Measurements from ENCODE around the gene MYO1G.

MYO1G gene

DNA sequence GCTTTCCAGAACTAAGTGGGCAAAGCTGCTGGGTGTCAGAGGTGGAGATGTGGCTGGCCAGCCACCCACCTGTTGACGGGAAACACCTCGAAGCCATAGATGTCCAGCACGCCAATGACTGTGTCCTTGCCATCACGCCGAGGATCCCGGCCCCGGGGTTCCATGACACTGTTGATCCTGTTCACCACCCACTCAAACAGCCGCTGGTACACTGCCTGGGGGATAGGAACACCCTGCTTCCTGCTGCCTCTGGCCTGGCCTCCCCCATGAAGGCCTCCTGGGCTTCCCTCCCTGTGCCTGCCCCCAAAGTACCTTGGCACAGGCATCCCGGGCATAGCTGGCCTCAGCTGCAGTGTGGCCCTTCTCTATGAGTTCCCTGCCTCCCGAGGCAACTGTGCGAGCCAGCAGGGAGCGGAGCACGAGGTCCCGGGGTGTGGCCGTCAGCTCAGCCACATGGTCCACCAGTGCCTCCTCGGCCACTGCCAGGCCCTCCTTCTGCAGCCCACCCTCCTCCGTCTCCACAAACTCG lies 8.2 kb downstream of the MYO1G start:
- TF ChIP-seq, protein P1, sequence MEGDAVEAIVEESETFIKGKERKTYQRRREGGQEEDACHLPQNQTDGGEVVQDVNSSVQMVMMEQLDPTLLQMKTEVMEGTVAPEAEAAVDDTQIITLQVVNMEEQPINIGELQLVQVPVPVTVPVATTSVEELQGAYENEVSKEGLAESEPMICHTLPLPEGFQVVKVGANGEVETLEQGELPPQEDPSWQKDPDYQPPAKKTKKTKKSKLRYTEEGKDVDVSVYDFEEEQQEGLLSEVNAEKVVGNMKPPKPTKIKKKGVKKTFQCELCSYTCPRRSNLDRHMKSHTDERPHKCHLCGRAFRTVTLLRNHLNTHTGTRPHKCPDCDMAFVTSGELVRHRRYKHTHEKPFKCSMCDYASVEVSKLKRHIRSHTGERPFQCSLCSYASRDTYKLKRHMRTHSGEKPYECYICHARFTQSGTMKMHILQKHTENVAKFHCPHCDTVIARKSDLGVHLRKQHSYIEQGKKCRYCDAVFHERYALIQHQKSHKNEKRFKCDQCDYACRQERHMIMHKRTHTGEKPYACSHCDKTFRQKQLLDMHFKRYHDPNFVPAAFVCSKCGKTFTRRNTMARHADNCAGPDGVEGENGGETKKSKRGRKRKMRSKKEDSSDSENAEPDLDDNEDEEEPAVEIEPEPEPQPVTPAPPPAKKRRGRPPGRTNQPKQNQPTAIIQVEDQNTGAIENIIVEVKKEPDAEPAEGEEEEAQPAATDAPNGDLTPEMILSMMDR (IDR thresholded peaks at IDR 0.05; ENCODE audit: insufficient read depth, low read depth, low read length, missing control alignments) = no peak
- no peak for DNase-seq (ENCODE audit: low read depth)
- H3K4me3 ChIP-seq (ENCODE audit: low read length) = no peak overlapping the region

GRCh38 chr7:44969701-44970522 lies 8.9 kb downstream of the MYO1G start:
- no peak overlapping the region for H3K4me3 ChIP-seq (ENCODE audit: low read length)
- TF ChIP-seq, protein P1 (IDR thresholded peaks at IDR 0.05; ENCODE audit: insufficient read depth, low read depth, low read length, missing control alignments) = no peak
- no peak for DNase-seq (ENCODE audit: low read depth)

DNA sequence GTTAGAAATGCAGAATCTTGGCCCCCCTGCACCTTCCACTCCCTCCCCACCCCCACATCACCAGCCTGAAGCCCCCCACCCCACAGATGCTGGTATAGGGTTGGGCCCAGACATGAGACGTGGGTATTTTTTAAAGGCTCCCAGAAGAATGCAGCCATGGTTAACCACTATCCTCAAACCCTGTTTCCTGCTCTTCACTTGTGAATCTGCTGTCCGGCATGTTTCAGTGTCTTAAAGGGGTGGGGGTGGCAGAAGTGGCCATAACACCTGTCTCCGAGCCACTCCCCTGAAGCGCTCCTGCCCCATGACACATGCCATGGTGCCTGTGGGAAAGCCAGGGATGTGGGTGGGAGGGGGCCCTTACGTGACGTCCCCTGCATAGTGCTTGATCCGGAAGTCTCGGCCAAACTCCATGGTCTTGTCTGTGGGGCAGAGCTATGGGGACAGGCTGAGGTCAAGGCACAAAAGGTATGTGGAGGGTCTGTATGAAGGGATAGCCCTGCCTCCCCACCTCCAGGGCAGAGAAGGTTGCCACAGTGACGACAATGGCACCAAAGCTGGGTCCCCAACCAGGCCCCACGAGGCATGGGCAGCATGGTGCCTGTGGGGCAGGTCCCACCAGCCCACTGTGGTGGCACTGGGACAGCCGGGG lies 9.6 kb downstream of the MYO1G start:
- H3K4me3 ChIP-seq (ENCODE audit: low read length) = no peak overlapping the region
- DNase-seq (ENCODE audit: low read depth) = no peak
- TF ChIP-seq, protein P1 (IDR thresholded peaks at IDR 0.05; ENCODE audit: insufficient read depth, low read depth, low read length, missing control alignments) = no peak

DNA sequence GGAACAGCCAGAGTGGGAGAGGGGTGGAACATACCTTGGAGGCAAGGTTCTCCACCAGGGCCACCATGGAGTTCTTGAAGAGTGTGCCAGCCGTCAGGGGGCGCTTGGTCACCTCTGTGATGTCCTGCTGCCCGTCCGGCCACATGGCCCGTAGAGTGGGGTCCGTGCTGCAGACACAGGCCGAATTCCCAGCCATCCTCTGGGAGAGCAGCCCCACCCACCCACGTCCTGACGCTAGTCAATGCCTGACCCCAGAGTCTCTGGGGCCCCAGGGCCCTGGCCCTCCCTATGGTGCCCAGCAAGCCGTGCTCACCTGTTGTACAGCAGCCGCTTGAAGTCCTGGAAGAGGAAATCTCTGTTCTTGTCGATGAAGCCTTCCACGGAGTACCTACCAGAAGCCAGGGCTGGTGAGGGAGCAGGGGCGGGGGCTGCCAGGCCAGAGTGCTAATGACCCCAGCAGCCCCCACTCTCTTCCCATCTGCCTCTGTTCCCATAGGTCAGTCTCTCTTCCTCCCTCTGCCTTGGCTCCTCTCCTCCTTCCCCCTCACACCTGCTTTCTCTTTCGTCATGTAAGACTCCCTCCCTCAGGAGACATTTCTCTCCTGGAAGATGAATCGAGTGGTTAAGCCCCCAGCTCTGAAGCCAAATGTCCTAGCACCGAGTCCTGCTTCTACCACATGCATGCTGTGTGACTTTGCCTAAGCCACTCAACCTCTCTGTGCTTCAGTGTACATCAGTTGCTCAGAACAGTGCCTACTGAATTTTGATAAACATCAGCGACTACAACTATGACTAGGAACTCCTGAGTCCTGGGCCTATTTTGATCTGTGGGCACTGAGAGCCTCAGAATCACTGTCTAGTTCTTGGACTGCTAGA lies 11.0 kb downstream of the MYO1G start:
- no peak for DNase-seq (ENCODE audit: low read depth)
- no peak overlapping the region for H3K4me3 ChIP-seq (ENCODE audit: low read length)
- TF ChIP-seq, protein P1 (IDR thresholded peaks at IDR 0.05; ENCODE audit: insufficient read depth, low read depth, low read length, missing control alignments) = no peak

DNA sequence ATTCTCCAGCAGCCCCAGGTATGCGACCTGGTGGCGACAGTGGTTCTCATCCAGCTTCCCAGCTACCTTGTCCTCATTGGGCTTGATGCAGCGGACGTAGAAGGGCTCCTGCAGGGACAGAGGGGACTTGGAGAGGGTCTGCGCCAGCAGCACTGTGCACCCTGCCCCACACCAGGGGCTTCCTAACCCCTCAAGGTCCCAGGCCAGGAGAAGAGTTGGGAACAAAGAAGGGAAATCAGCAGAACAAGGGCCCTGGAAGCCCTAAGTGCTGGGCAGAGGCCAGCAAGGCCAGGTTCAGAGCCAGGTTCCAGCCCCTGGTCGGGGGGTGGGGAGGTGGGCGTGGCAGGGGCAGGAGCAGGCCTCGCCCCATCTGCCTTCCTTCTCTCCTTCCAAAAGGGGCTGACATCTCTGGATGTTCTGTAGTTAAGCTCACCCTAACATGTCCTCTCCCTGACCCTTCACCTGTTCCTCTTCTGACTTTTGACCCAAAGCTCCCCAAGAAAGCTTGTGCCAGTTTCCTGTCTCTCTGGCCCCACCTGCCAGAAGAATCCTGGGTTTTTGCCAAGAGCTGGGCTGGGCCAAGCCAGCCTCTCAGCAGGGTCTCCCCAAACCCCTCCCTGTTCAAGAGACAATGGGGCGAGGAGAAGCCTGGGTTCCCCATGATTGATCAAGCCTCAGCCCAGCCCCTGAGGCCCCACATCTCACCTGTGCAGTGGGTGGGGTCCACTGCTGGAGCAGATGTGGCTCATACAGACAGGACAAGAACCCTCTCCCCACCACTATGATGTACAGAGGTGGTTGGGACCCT lies 11.9 kb downstream of the MYO1G start:
- TF ChIP-seq, protein P1 (IDR thresholded peaks at IDR 0.05; ENCODE audit: insufficient read depth, low read depth, low read length, missing control alignments) = no peak
- H3K4me3 ChIP-seq (ENCODE audit: low read length) = no peak overlapping the region
- no peak for DNase-seq (ENCODE audit: low read depth)

Measured in epithelial cell of esophagus (primary cell).